Dermis blood vessel endothelial cell (primary cell): ENCODE data around the gene CBS. TPM values are rescaled to one million over a fixed set of nuclear protein-coding genes. Genes with fewer than 3 reads are reported as not detected.
"Not testable (repeated sequence)": the region's sequence is repeated elsewhere in the genome, so short reads cannot be mapped to it uniquely, and the experiment has no call there.

Experiments used
- DNase-seq: peaks from one replicate; pipeline ENCODE4 v3.0.0; 2010
- total RNA-seq: library from RNA; depleted of rRNA; stranded (reverse); fragments of >200 nt; gene quantifications from 2 replicates; pipeline ENCODE4 v1.2.3, GENCODE V29; 2014

CBS gene
- total RNA-seq, 1 donor from 2014 or later, result 0.85 TPM

DNA sequence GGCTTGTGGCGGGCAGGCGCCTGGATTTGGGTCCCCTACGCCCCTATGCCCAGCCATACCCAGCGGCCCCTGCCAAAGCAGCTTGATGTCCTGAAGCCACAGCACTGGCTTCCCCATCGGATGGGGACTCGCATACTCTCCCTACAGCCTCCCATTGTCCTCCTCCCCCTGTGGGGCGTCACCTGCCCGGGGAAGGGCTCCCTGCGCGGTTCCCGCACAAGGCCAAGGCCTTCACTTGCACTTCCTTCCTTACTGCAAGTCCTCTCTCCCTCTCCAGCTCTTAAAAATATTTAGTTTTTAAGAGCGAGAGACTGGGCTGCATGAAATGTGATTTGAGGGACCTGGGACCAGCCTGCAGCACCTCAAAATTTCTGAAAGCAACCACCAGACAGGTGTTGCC lies 8.9 kb downstream of the CBS start:
- DNase-seq, result not testable (repeated sequence)

DNA sequence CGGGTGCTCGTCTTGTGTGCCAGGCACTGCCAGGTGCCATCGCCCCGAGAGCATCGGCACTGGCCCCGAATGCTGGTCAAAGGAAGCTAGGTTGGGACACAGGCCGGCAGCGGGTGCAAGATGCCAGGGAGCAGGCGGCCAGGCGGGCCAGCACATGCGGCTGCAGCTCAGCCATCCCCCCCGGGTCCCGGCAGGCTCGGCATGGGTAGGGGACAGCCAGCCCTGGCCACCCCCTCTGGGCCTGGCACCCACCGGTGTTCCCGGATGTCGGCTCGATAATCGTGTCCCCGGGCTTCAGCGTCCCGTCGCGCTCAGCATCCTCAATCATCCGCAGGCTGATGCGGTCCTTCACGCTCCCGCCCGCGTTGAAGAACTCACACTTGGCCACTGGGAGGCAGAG lies 9.6 kb downstream of the CBS start:
- DNase-seq, result not testable (repeated sequence)

DNA sequence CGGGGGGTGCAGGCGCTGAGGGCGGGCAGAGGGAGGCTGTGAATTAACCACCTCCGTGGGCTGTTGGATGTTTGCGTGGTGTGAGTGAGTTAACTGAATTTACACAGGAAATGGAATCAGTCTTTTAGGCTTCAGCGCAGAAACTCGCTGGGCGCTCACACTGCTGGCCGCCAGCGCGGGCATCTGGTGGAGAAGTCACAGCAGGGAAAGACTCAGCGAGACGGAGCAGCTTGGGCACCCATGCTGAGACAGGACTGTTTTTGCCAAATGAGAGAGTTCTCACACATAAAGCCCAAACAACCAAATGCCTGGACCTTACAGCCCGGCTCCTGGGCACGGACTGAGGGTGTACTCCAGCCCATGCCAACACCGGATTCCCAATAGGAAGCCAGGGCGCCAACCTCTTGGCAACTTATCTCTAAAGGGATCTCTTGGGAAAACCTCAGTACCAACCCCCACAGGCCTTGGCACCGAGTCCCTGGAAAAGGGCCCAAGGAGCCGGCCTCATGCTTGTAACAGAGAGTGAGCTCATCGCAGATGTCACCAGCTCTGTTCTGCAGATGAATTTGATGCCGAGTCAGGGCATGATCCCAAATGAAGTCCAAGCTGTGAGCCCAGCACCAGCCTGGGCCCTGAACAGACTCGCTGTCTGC lies 11.2 kb downstream of the CBS start:
- DNase-seq, result not testable (repeated sequence)

DNA sequence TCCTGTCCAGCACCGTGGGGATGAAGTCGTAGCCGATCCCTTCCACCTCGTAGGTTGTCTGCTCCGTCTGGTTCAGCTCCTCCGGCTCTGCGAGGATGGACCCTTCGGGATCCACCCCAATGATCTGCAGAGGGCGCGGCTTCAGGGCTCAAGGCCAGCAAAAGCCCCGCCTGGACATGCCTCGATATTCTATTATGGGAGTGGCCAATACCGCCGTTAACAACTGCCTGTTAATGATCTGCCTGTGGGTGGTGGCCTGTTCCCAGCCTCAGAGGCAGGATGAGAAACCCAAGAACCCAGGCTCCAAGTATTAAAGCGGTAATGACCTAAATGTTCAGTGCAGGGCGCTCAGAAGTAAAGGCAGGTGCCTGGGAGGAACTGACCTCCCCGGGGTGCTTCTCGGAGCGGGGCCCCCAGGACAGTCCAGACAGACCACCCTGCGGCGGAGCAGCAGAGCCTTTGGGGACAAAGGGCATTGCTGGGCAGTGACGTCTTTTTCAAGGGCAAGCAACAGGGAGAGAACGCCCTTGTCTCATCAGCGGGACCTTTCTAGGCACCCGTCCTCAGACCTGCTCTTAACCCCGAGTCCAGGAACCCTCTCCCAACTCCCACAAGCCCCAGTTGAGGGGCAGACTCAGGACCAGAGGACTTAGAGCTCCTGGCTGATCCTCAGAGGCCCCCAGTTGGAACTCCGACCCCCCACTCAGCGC lies 12.5 kb downstream of the CBS start:
- not testable (repeated sequence) for DNase-seq

DNA sequence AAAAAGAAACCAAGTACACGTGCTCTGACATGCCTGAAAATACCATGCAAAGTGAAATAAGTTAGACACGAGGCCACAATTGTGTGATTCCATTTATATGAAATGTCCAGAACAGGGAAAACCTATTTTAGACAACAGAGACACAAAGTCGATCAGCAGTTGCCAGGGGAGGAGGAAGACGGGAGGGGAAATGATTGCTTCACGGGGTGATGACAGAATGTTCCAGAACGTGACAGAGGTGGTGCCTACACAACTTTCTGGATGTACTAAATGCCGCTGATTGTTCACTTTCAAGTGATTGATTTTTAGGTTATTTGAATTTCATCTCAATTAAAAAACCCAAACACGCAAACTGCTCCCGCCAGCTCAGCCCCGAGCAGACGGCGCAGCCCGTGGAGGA lies 22.5 kb downstream of the CBS start:
- not testable (repeated sequence) for DNase-seq

DNA sequence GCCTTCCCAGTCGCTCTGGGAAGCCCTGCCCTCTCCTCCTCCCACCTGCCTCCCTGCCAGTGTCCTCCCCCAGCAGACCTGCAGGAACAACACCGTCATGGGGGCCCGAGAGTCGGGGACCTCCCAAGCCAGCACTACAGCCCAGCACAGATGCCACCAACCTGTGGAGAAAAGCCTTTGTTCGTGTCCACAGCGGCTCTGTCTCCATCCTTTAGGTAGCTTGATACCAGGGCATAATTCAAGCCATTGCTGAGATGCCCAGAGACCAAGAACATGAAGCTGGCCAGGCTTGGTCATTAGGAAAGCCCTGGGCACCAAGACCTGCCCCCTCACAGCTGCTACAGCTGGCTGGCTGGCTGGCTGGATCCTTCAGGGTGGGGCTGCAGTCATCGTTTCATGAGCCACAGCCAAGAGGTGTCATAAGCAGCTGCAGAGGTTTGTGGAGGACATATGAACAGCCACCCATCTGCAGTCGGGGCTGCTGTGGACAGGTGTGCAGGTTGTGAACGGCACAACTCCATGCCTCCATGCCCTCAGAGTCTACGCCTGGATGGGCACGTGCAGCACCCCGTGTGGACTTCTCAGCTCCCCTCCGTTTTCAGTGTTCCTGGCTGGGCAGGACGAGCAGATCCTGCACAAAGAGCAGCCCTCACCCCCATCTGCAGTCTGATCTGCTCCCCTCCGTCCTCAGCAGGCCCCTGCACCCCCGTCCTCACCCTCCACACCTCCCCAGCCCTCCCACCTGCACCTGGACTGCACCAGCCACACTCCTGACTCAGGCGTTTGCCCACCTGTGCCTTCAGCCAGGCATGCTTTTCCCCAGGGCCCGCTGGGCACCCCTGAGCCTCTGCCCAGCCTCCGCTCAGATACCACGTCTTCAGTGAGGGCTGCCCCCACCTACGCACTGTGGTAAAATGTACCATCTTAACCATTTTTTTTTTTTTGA lies 29.5 kb downstream of the CBS start:
- not testable (repeated sequence) for DNase-seq

DNA sequence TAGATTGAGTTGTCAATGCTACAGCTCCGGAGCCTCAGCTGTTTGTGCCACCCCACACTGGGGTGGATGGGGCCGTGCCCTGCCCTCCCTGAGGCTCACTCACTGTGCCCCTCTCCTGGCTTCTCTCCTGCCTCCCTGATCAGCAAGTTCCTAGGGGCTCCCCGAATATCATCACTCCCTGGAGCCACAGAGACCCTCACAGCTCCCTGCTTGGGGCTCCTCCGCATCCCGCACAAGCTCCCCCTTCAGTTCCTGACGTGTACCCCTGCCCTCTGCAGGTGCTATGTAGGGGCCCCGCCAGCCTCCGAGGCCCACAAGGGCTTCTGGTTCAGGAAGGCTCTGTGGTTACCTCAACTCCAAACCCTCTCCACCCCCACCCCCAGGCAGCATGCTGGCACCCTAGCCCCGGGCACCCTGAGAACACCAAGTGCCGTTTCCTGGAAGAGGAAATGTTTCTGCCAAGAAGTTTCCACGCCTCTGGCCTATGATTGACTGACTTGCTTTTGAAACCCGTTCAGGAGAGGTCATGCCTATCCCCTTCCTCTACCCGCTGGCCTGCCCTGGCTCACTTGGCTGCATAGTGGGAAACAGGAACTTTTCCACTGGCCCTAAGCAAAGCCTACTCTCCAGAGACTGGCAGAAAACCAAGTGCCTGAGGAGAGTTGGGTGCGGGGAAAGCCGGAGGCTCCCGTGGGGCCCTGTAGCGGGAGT lies 30.3 kb downstream of the CBS start:
- not testable (repeated sequence) for DNase-seq

DNA sequence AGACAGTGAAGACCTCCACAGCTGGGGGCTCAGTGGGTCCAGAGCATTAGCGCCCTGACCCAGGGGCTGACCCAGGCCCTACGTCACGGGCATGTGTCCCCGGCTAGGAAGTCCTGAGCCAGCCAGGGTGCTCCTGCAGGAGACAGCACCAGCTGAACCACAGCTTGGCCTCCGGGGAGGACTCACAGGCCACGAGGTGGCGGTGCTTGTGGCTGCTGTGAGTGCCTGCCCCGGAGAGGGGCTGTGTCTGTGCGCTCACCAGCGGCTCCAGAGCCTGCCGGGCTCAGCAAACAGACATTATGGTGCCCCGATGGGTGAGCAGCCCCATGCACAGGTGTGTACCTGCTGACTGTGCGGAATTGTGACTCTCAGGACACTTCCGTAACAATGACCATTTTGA lies 31.1 kb downstream of the CBS start:
- DNase-seq, result not testable (repeated sequence)

DNA sequence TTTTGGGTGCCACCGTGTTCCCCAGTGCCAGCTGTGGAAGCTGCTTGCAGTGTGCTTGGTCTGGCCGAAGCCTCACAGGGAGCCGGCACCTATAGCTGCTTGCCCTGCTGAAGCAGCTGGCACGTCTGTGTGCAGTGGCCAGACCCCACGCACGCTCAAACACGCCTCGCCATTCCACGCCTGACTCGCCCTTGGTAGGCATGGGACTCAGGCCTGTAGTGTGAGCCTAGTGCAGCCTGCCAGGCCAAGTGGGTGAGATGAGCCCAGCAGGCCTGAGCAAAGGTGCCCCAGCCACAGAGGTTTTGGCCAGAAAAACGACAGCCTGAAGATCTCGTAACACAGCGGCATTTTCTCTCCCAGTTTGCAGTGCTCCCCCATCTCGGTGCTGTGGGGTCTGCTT lies 32.3 kb downstream of the CBS start:
- not testable (repeated sequence) for DNase-seq

DNA sequence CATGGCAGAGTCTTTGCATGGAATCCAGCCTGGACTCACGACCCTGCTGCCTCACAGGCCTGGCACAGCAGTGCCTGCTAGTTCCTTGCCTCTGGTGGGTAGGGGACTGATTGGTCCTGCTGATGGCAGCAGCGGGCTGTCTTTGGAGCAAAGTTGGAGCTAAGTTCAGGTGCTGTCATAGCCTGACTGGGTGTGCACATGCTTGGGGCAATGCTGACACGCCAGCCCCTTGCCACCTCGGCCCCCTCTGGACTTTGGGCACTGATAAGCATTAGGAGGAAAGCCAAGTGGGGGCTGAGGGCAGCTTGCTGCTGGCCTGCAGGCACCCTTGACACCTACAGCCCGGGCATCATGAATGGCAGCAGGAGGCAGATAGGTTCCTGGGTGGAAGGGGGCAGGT lies 33.5 kb downstream of the CBS start:
- DNase-seq, result not testable (repeated sequence)

DNA sequence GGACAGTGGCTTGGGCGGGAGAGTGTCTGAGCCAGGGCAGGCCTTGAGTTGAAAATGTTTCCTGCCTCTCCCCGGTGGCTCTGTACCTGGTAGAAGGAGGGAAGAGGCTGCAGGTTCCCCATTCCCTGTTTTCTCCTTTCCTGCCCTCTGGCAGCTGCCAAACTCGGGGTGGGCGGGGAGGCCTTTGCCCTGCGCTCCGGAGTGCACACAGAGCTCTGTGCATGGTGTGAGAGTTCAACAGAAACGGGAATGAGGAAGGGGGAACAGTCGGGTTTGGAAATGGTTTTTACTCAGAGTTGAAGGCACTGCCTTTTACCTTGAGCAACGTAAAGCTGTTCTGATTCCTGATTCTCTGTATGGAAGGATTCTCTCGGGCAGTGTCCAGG lies 37.0 kb downstream of the CBS start:
- DNase-seq, result not testable (repeated sequence)

DNA sequence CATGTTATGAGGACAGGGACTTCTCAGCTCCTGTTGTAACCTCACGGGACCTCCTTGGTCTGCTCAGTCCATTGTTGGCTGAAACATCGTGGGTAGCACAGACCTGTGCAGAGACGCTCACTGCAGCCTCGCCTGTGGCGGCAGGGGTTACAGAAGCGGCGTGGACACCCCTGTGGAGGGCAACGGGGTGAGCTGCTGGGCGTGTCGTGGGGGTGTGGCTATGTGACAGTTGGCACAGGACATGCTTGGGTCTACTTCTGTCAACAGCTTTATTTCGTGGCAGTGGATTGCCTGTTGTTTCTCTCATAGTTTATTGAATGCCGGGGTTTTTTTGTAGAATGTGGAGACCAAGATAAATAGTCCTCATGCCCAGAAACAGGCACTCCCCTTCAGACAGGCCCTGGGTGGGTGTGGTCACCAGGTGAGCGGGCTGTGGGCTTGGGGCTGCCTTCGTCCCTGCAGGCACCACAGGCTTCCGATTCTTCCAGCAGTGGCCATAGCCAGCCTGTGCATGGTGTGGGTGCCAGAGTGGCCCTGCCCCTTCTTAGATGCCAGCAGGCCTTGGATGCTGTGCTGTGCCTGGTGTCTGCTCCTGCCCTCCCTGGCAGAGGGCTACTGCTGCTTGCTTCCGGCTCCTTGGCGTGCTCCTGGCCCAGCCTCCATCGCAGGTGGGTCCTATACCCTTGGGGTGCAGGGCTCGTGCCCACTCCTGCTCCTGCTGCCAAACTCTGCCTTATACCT lies 37.5 kb downstream of the CBS start:
- DNase-seq, result not testable (repeated sequence)

DNA sequence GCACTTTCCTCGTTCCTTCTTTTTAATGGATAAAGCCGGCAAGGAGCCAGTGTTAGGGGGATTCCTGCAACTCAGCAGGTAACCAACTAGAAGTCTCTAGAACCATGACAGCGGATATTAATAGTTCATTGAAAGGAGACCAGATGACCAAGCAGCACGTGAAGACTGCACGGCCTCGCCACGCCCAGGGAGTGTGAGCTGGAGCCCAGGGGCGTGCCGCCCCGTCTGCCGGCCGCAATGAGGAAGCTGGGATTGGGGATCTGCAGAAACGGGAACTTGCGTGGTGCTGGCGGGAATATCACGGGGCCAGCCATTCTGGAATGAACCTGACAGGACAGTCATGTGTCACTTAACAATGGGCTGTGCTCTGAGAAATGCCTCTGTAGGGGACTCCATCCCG lies 38.7 kb downstream of the CBS start:
- not testable (repeated sequence) for DNase-seq

DNA sequence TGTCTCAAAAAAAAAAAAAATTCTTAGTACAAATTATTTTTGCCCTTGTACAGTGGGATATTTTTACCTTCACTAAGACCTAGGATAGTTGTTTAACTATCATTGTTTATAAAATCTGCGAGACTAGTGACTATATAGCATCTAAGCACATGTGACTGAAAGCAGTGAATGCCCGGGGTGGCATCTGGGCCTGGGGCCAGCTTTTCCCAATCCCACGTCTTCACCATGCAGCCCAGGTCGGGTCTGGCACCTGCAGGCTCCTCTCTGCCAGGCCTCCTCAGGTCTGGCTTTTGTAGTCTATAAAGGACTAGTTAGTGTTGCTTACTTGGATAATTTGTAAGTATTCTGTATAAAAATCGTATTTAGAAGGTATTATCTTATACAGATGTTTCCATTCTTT lies 40.8 kb downstream of the CBS start:
- DNase-seq, result no peak

DNA sequence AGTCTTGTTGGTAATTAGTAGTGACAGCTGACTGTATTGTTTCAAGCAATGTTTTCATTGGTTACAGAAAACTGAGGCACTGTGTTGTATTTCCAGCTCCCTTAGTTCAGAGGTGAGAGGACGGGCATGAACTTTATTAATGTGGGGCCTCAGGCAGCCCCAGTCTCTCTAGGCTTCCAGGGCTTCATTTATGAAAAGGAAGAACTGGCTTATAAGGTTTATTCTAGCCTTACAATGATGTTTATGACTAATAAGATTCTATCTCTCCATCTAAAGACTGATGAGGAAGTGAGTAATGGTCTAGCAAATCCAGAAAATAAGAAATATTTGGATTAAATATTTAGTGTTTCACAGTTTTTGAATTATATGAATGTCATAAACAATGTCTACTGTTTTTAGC lies 41.5 kb downstream of the CBS start:
- DNase-seq, result peak; percentile 21

DNA sequence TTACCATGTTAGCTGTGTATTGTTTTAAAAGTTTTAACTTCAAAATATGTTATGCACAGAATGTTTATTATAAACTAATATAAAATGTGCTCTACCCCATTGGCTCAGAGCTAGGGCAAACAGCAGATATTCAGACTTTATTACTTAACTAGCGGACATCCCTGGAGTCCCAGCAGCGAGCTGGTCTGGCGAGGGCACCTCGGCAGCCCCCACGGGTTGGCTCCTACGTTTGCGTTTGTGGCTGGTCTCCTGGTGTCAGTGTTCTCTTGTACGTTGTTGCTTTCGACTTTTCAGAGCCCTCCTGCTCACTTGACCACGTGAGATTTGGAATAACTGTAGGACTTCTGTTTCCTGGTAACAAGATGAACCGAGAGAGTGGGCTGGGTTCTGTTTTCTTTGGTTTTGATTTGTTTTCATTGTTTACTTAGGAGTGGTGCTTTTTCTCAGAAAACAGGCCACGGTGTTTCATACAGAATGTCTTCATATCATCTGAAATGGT lies 44.5 kb downstream of the CBS start:
- no peak for DNase-seq

DNA sequence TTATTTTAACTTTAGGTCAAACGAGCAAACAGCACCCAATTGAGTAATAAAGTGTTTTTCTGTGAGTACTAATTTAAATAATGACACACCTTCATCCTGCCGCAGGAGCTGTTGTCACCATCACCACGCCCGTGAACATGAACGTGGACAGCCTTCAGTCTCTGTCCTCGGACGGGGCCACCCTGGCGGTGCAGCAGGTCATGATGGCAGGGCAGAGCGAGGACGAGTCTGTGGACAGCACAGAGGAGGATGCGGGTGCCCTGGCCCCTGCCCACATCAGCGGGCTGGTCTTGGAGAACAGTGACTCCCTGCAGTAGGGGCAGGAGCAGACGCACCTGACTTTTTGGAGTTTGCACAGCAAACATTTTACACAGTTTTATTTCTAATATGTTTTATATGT lies 45.9 kb downstream of the CBS start:
- DNase-seq, result no peak

DNA sequence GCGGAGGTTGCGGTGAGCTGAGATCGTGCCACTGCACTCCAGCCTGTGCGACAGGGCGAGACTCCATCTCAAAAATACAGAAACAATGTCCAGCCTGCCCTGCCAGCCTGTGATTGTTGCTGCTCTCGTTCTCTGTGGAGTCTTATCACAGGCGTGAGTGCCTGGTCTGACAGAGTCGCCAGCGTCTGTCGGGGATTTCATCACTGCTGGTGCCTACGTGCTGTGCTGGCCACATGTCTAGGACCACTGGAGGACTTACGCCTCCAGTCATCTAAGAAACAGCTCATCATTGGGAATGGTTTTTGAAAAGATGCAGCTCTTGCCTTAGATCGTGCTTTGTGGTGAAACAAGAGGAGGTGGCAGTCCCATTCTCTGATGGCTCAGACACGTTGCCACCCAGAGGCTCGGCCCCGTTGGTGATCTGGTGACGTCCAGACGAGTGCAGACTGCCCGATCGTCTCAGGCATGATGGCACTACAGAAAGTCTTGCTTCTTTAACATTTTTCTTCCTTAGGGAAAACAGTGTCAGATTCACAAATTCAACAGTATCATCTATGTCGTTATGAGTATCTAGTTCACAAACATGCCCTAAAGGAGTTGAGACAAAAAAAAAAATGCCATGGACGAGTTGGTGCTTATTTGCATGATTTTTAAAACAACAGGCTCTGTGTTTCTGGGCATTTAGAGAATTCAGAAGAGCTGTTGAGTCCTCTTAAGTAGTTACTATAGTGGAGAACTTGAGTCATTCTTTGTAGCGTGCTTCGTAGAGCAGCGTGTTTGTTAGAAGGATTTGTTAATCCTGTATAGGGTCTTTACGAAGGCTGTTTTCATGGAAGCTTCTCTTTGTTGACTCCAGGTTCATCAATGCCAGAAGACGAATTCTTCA lies 47.5 kb downstream of the CBS start:
- DNase-seq, result no peak

DNA sequence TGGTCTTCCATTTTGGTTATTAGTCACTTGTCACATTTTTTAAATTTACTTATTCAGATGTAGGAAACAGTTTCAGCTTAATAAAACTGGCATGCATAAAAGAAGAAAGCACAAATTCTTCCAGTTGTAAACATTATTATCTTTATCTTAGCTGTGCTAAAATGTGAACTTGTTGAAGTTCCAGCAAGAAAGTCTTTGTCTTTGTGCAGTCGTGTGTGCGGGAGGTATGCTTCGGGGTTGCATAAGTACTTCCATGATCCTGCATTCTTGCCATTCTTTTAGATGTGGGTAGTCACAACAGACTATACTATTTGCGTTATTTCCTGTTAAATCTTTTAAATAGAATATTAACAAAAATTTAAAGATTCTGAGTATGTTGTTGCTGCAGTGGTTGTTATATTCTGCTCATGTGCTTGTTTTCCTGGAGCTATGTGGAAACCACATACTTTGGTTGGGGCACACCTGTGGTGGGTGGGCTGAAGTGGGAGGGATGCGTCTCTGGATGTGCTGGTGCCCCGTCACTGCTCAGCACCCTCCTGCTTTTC lies 49.9 kb downstream of the CBS start:
- no peak for DNase-seq

DNA sequence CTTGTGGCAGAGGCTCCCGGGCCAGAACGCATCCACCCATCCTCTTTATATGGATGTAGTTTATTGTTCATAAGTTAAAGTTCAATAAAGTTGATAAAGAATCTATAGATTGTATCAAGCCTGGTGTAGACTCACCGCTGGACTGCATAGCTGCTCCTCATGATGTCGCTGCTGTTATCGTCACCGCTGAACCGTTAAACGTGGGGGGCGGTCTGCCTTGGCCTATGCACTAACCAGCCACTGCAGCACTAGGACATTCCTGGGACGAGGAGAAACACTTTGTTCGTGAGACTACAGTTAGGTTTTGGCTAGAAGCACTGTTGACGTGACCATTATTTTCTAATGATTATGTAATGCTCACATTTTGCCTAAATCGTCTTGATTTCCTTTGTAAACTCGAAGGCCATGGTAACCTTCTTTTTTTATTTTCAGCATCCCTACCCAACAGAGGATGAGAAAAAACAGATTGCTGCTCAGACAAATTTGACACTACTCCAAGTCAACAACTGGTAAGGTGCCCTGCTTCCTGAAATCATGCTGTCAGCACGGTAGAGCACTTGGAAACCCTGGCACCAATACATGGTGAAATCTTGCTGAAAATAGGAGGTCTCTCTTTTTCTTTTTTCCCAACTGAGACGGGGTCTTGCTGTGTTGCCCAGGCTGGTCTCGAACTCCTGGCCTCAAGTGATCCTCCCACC lies 51.0 kb downstream of the CBS start:
- no peak for DNase-seq
